ENCODE measurements around the gene GALNT2. TPM values are rescaled to one million over a fixed set of nuclear protein-coding genes. Genes with fewer than 3 reads are reported as not detected.

GALNT2 gene
- total and polyA plus RNA-seq, 2 of the 13 experiments (the other 11 are each of a cell fraction or from before 2014, with no cell fraction given) = 39.3 to 39.6 TPM

DNA sequence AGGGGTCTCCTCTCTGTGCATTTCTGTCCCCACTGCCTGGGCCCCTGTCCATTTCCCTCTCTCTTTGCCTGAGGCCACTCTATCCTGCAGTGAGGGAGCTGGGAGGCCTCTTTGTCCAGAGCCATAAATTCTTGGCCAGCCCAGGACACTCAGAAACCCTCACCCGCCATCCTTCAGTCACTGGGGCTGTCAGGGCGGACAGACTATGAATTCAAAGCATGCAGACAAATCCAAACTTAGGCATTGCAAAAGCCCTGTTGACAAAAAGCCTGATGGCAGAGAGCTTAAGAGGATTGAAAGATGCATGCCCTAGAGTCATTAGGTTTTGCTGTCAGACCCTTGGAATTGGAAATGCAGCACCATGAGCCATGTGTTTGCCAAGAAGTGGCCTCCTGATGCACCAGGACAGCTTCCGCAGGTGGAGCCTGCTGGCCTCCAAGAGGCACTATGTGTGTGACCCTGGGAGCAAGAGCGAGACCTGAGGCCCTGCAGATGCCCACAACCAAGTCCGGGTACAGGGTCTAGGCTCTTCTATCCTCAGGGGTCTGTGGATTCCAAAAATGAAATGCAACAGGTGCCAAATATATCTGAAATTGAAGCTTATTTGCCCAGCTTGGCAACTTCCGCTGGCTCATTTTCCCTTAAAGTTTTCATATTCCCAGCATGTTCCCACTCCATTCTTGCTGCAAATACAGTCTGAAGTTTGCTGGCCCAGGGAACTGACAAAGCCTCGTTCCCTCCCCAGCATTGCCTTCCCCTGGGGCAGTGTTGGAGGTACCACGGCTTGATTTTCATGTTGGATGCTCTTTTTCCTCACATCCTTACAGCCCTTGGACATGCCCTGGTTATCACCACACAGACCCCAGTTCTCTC, 181.2 kb downstream of the GALNT2 start:
- no peaks in the 10 kb centered on the region for H3K9me3 ChIP-seq (ENCODE audit: low read length)
- DNase-seq (ENCODE audit: low spot score) (no peak), FAIRE-seq (no peak), ATAC-seq (no peak)
- CTCF ChIA-PET (ENCODE audit: low intra/inter-chr PET ratio, low total read pairs) = no interaction called here
- no peaks in the 10 kb centered on the region for H4K20me1 ChIP-seq (ENCODE audit: insufficient read depth, low read length)
- intact Hi-C loops (cut with micrococcal nuclease; ENCODE audit: unreplicated experiment) = no loop called here
- no peak overlapping the region for H3K9ac ChIP-seq (ENCODE audit: insufficient read depth, low read depth, low read length)
- in situ Hi-C loops (cut with HindIII; ENCODE audit: extremely low pct_ligation_motif_present, low pct_unique_long_range_greater_than_20kb) = no loop called here
- 97% methylated on average over 6 of the region's 8 CpGs for WGBS (ENCODE audit: low lambda C conversion rate)
- H3K27ac ChIP-seq (ENCODE audit: extremely low read length, insufficient read depth, low read length) = no peak overlapping the region
- no peak overlapping the region for H3K4me2 ChIP-seq (ENCODE audit: low read depth, low read length)
- H2AFZ ChIP-seq (ENCODE audit: low read length) = no peak overlapping the region
- no TSS peak for BruUV-seq (replicated peaks)
- TF ChIP-seq ZNF3 (CRISPR knock-in tag; IDR thresholded peaks at IDR 0.05) (no peak), GATAD2A (CRISPR knock-in tag; IDR thresholded peaks at IDR 0.05) (no peak), NFYC (CRISPR knock-in tag; IDR thresholded peaks at IDR 0.05) (no peak), ZNF609 (CRISPR knock-in tag; IDR thresholded peaks at IDR 0.05; ENCODE audit: borderline replicate concordance) (no peak), NFYB (CRISPR knock-in tag; IDR thresholded peaks at IDR 0.05) (no peak), GFI1 (CRISPR knock-in tag; IDR thresholded peaks at IDR 0.05; ENCODE audit: borderline replicate concordance) (no peak), TBL1XR1 (IDR thresholded peaks at IDR 0.05; ENCODE audit: borderline replicate concordance, low read length, partially characterized antibody) (no peak), ZBTB3 (CRISPR knock-in tag; IDR thresholded peaks at IDR 0.05; ENCODE audit: borderline replicate concordance, low read depth) (no peak)
- TF ChIP-seq, protein P1, sequence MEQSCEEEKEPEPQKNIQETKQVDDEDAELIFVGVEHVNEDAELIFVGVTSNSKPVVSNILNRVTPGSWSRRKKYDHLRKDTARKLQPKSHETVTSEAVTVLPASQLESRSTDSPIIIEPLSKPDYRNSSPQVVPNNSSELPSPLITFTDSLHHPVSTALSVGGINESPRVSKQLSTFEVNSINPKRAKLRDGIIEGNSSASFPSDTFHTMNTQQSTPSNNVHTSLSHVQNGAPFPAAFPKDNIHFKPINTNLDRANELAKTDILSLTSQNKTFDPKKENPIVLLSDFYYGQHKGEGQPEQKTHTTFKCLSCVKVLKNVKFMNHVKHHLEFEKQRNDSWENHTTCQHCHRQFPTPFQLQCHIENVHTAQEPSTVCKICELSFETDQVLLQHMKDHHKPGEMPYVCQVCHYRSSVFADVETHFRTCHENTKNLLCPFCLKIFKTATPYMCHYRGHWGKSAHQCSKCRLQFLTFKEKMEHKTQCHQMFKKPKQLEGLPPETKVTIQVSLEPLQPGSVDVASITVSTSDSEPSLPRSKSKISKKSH (CRISPR knock-in tag; IDR thresholded peaks at IDR 0.05; ENCODE audit: borderline replicate concordance) = no peak
- no peaks in the 10 kb centered on the region for H3K4me1 ChIP-seq (ENCODE audit: insufficient read depth, low read length)
- H3K4me3 ChIP-seq (replicated peaks in 1 of 3; ENCODE audit: insufficient read depth in 1 of 3, low read depth in 2 of 3, low read length in 3 of 3) = no peak overlapping the region
- peaks cover 14 to 63% of the 10 kb centered on the region in 2 experiments for H3K36me3 ChIP-seq (replicated peaks in 1 of 2; ENCODE audit: control insufficient read depth in 1 of 2, insufficient read depth in 2 of 2, low read length in 2 of 2)
- POLR2A ChIA-PET = no interaction called here
- H3K79me2 ChIP-seq (ENCODE audit: insufficient read depth, low read length) = no peaks in the 10 kb centered on the region
- H3K27me3 ChIP-seq (ENCODE audit: control insufficient read depth in 1 of 2, insufficient read depth in 2 of 2, low read length in 2 of 2) = no peaks in the 10 kb centered on the region

Measured in HepG2 (cell line).